Right forelimb (tissue), 1 donor: ENCODE data around the gene ZEB2.

Source experiments
- DNase-seq: peaks from one replicate; pipeline ENCODE4 v3.0.0-alpha.2; 2018

ZEB2 gene

GRCh38 chr2:144493027-144493809, 26.7 kb downstream of the ZEB2 start:
- DNase-seq: no peak

GRCh38 chr2:144490857-144491256, 29.1 kb downstream of the ZEB2 start:
- no peak for DNase-seq

- no peak for DNase-seq
These were observed 29.9 kb downstream of the ZEB2 start for GRCh38 chr2:144490017-144490416.

- DNase-seq: no peak
These were observed 30.5 kb downstream of the ZEB2 start for GRCh38 chr2:144489315-144489916.

- no peak for DNase-seq
These were observed 35.5 kb downstream of the ZEB2 start for GRCh38 chr2:144484201-144484948.

- DNase-seq: no peak
These were observed 38.3 kb downstream of the ZEB2 start for GRCh38 chr2:144481666-144482065.

GRCh38 chr2:144481109-144481508, 38.8 kb downstream of the ZEB2 start:
- DNase-seq: no peak

GRCh38 chr2:144480285-144480684, 39.6 kb downstream of the ZEB2 start:
- DNase-seq: no peak

GRCh38 chr2:144479659-144480058, 40.3 kb downstream of the ZEB2 start:
- no peak for DNase-seq

- no peak for DNase-seq
These were observed 40.8 kb downstream of the ZEB2 start for GRCh38 chr2:144479138-144479537.

- no peak for DNase-seq
These were observed 42.0 kb downstream of the ZEB2 start for GRCh38 chr2:144477957-144478311.

GRCh38 chr2:144477281-144477956, 42.5 kb downstream of the ZEB2 start:
- no peak for DNase-seq

- DNase-seq: no peak
These were observed 43.2 kb downstream of the ZEB2 start for GRCh38 chr2:144476682-144477081.

- no peak for DNase-seq
These were observed 44.2 kb downstream of the ZEB2 start for GRCh38 chr2:144475569-144476275.

- no peak for DNase-seq
These were observed 44.9 kb downstream of the ZEB2 start for GRCh38 chr2:144475044-144475443.

GRCh38 chr2:144474017-144474416, 45.9 kb downstream of the ZEB2 start:
- DNase-seq: no peak

- DNase-seq: no peak
These were observed 47.0 kb downstream of the ZEB2 start for GRCh38 chr2:144472911-144473310.

- DNase-seq: no peak
These were observed 47.9 kb downstream of the ZEB2 start for GRCh38 chr2:144472046-144472412.

- no peak for DNase-seq
These were observed 48.4 kb downstream of the ZEB2 start for GRCh38 chr2:144471305-144472045.

GRCh38 chr2:144470816-144471215, 49.1 kb downstream of the ZEB2 start:
- no peak for DNase-seq

GRCh38 chr2:144470334-144470733, 49.6 kb downstream of the ZEB2 start:
- no peak for DNase-seq

GRCh38 chr2:144469798-144470197, 50.1 kb downstream of the ZEB2 start:
- DNase-seq: no peak
